HEK293 (cell line): ENCODE data around the gene CLPSL2.

ENCODE experiments used
- EGR2 ChIP-seq: fragments of 450-650 bp; formaldehyde crosslinking; IDR thresholded peaks from 2 replicates; pipeline ENCODE4 v1.5.1; 2016; ENCODE audit warnings: low read depth, missing biosample characterization, missing genetic modification characterization
- KLF9 ChIP-seq: fragments of 450-650 bp; formaldehyde crosslinking; IDR thresholded peaks from 2 replicates; pipeline ENCODE4 v1.5.1; 2016; ENCODE audit warnings: missing biosample characterization, missing genetic modification characterization, low read depth
- OSR2 ChIP-seq: fragments of 450-650 bp; formaldehyde crosslinking; IDR thresholded peaks from 2 replicates; pipeline ENCODE4 v1.5.1; 2016; ENCODE audit warnings: missing biosample characterization, missing genetic modification characterization
- REPIN1 ChIP-seq: fragments of 450-650 bp; formaldehyde crosslinking; IDR thresholded peaks from 2 replicates; pipeline ENCODE4 v1.5.1; 2017; ENCODE audit warnings: missing biosample characterization, missing genetic modification characterization, low read depth
- SALL2 ChIP-seq: fragments of 450-650 bp; formaldehyde crosslinking; IDR thresholded peaks from 2 replicates; pipeline ENCODE4 v1.5.0; 2017; ENCODE audit warnings: missing biosample characterization, mild to moderate bottlenecking, missing genetic modification characterization, borderline replicate concordance
- SCRT1 ChIP-seq: fragments of 450-650 bp; formaldehyde crosslinking; IDR thresholded peaks from 2 replicates; pipeline ENCODE4 v1.5.1; 2016; ENCODE audit warnings: missing biosample characterization, missing genetic modification characterization, borderline replicate concordance
- SP7 ChIP-seq: fragments of 450-650 bp; formaldehyde crosslinking; IDR thresholded peaks from 2 replicates; pipeline ENCODE4 v1.5.1; 2016; ENCODE audit warnings: missing biosample characterization, missing genetic modification characterization
- ZBTB26 ChIP-seq: fragments of 450-650 bp; formaldehyde crosslinking; optimal IDR thresholded peaks from 2 replicates; pipeline ENCODE3; 2016; ENCODE audit warnings: missing biosample characterization, mild to moderate bottlenecking, missing genetic modification characterization
- ZBTB7A ChIP-seq: fragments of 450-650 bp; formaldehyde crosslinking; IDR thresholded peaks from 2 replicates; pipeline ENCODE4 v1.5.1; 2016; ENCODE audit warnings: low read depth, missing biosample characterization, missing genetic modification characterization
- ZNF112 ChIP-seq: fragments of 450-650 bp; formaldehyde crosslinking; IDR thresholded peaks from 2 replicates; pipeline ENCODE4 v1.5.0; 2017; ENCODE audit warnings: missing biosample characterization, missing genetic modification characterization
- ZNF133 ChIP-seq: fragments of 450-650 bp; formaldehyde crosslinking; IDR thresholded peaks from 2 replicates; pipeline ENCODE4 v1.5.1; 2016; ENCODE audit warnings: missing biosample characterization, missing genetic modification characterization
- ZNF138 ChIP-seq: fragments of 450-650 bp; formaldehyde crosslinking; IDR thresholded peaks from 2 replicates; pipeline ENCODE4 v1.5.1; 2016; ENCODE audit warnings: missing biosample characterization, missing genetic modification characterization, borderline replicate concordance
- ZNF202 ChIP-seq: fragments of 450-650 bp; formaldehyde crosslinking; IDR thresholded peaks from 2 replicates; pipeline ENCODE4 v1.5.1; 2016; ENCODE audit warnings: missing biosample characterization, missing genetic modification characterization, borderline replicate concordance
- ZNF214 ChIP-seq: fragments of 450-650 bp; formaldehyde crosslinking; IDR thresholded peaks from 2 replicates; pipeline ENCODE4 v1.5.1; 2017; ENCODE audit warnings: missing biosample characterization, mild to moderate bottlenecking, missing genetic modification characterization, borderline replicate concordance
- ZNF26 ChIP-seq: fragments of 450-650 bp; formaldehyde crosslinking; IDR thresholded peaks from 2 replicates; pipeline ENCODE4 v1.5.1; 2016; ENCODE audit warnings: missing biosample characterization, missing genetic modification characterization
- ZNF366 ChIP-seq: fragments of 450-650 bp; formaldehyde crosslinking; conservative IDR thresholded peaks from 2 replicates; pipeline ENCODE4 v1.5.1; 2016; ENCODE audit warnings: missing biosample characterization, missing genetic modification characterization
- ZNF449 ChIP-seq: fragments of 450-650 bp; formaldehyde crosslinking; IDR thresholded peaks from 2 replicates; pipeline ENCODE4 v1.5.1; 2017; ENCODE audit warnings: missing biosample characterization, mild to moderate bottlenecking, missing genetic modification characterization, moderate library complexity
- ZNF501 ChIP-seq: fragments of 450-650 bp; formaldehyde crosslinking; IDR thresholded peaks from 2 replicates; pipeline ENCODE4 v1.5.1; 2016; ENCODE audit warnings: missing biosample characterization, missing genetic modification characterization
- ZNF585B ChIP-seq: fragments of 450-650 bp; formaldehyde crosslinking; IDR thresholded peaks from 2 replicates; pipeline ENCODE4 v1.5.1; 2016; ENCODE audit warnings: missing biosample characterization, missing genetic modification characterization
- ZNF600 ChIP-seq: fragments of 450-650 bp; formaldehyde crosslinking; IDR thresholded peaks from 2 replicates; pipeline ENCODE4 v1.5.1; 2016; ENCODE audit warnings: missing biosample characterization, missing genetic modification characterization
- ZNF654 ChIP-seq: fragments of 450-650 bp; formaldehyde crosslinking; IDR thresholded peaks from 2 replicates; pipeline ENCODE4 v1.5.1; 2016; ENCODE audit warnings: low read depth, missing biosample characterization, missing genetic modification characterization
- ZNF670 ChIP-seq: fragments of 450-650 bp; formaldehyde crosslinking; IDR thresholded peaks from 2 replicates; pipeline ENCODE4 v1.5.1; 2016; ENCODE audit warnings: missing biosample characterization, missing genetic modification characterization, low read depth
- ZNF76 ChIP-seq: fragments of 450-650 bp; formaldehyde crosslinking; IDR thresholded peaks from 2 replicates; pipeline ENCODE4; 2016; ENCODE audit warnings: low read depth, missing biosample characterization, missing genetic modification characterization, borderline replicate concordance
- TF ChIP-seq, protein P1 (sequence below): fragments of 450-650 bp; formaldehyde crosslinking; IDR thresholded peaks from 2 replicates; pipeline ENCODE4 v1.5.1; 2017; ENCODE audit warnings: missing biosample characterization, missing genetic modification characterization
- TF ChIP-seq, protein P2 (sequence below): fragments of 450-650 bp; formaldehyde crosslinking; IDR thresholded peaks from 2 replicates; pipeline ENCODE4 v1.5.1; 2016; ENCODE audit warnings: missing biosample characterization, missing genetic modification characterization
- TF ChIP-seq, protein P3 (sequence below): fragments of 450-650 bp; formaldehyde crosslinking; IDR thresholded peaks from 2 replicates; pipeline ENCODE4 v1.5.1; 2016; ENCODE audit warnings: missing biosample characterization, missing genetic modification characterization
- TF ChIP-seq, protein P4 (sequence below): fragments of 450-650 bp; IDR thresholded peaks from 2 replicates; pipeline ENCODE4 v1.5.1; 2018; ENCODE audit warnings: missing biosample characterization, missing genetic modification characterization

Gene CLPSL2

DNA sequence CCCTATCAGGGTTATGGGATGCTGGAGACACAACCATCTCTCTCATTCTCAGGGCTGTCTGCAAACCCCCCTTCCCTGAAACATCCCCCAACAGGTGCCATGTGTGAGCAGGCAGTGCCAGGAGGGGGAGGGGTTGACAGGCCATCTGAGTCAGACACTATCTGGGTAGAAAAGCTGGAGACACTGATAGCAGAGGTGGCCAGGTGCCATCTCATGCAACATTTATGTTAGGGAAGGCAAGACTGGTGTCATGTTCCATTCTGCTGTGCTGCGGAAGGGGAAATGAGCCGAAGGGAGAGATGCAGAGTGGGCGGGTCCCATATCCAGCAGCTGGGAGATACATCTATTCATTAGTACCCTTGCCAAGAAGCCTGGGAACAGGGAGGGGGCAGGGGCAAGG is 32.3 kb downstream of the CLPSL2 start (continued):
- TF ChIP-seq, protein P1, sequence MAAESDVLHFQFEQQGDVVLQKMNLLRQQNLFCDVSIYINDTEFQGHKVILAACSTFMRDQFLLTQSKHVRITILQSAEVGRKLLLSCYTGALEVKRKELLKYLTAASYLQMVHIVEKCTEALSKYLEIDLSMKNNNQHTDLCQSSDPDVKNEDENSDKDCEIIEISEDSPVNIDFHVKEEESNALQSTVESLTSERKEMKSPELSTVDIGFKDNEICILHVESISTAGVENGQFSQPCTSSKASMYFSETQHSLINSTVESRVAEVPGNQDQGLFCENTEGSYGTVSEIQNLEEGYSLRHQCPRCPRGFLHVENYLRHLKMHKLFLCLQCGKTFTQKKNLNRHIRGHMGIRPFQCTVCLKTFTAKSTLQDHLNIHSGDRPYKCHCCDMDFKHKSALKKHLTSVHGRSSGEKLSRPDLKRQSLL (tag by site-specific recombination): no peak
- TF ChIP-seq, protein P2, sequence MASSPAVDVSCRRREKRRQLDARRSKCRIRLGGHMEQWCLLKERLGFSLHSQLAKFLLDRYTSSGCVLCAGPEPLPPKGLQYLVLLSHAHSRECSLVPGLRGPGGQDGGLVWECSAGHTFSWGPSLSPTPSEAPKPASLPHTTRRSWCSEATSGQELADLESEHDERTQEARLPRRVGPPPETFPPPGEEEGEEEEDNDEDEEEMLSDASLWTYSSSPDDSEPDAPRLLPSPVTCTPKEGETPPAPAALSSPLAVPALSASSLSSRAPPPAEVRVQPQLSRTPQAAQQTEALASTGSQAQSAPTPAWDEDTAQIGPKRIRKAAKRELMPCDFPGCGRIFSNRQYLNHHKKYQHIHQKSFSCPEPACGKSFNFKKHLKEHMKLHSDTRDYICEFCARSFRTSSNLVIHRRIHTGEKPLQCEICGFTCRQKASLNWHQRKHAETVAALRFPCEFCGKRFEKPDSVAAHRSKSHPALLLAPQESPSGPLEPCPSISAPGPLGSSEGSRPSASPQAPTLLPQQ (tag by site-specific recombination): peak; percentile 67
- no peak for TF ChIP-seq ZNF26
- TF ChIP-seq SALL2 (tag by site-specific recombination): no peak
- TF ChIP-seq ZNF585B (tag by site-specific recombination): no peak
- no peak for TF ChIP-seq ZNF138 (tag by site-specific recombination)
- no peak for TF ChIP-seq ZBTB26 (tag by site-specific recombination)
- TF ChIP-seq ZNF112: no peak
- peak; percentile 24; the same call in 1 of the 2 replicates for TF ChIP-seq KLF9 (tag by site-specific recombination)
- TF ChIP-seq, protein P3, sequence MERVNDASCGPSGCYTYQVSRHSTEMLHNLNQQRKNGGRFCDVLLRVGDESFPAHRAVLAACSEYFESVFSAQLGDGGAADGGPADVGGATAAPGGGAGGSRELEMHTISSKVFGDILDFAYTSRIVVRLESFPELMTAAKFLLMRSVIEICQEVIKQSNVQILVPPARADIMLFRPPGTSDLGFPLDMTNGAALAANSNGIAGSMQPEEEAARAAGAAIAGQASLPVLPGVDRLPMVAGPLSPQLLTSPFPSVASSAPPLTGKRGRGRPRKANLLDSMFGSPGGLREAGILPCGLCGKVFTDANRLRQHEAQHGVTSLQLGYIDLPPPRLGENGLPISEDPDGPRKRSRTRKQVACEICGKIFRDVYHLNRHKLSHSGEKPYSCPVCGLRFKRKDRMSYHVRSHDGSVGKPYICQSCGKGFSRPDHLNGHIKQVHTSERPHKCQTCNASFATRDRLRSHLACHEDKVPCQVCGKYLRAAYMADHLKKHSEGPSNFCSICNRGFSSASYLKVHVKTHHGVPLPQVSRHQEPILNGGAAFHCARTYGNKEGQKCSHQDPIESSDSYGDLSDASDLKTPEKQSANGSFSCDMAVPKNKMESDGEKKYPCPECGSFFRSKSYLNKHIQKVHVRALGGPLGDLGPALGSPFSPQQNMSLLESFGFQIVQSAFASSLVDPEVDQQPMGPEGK (tag by site-specific recombination): no peak
- no peak for TF ChIP-seq ZNF133 (tag by site-specific recombination)
- no peak for TF ChIP-seq OSR2
- TF ChIP-seq ZNF214 (tag by site-specific recombination): no peak
- TF ChIP-seq ZNF654 (tag by site-specific recombination): no peak
- TF ChIP-seq ZNF670 (tag by site-specific recombination): no peak
- TF ChIP-seq SCRT1: no peak
- no peak for TF ChIP-seq ZNF501 (tag by site-specific recombination)
- no peak for TF ChIP-seq ZBTB7A (tag by site-specific recombination)
- no peak for TF ChIP-seq ZNF449
- TF ChIP-seq ZNF202 (tag by site-specific recombination): no peak
- TF ChIP-seq, protein P4, sequence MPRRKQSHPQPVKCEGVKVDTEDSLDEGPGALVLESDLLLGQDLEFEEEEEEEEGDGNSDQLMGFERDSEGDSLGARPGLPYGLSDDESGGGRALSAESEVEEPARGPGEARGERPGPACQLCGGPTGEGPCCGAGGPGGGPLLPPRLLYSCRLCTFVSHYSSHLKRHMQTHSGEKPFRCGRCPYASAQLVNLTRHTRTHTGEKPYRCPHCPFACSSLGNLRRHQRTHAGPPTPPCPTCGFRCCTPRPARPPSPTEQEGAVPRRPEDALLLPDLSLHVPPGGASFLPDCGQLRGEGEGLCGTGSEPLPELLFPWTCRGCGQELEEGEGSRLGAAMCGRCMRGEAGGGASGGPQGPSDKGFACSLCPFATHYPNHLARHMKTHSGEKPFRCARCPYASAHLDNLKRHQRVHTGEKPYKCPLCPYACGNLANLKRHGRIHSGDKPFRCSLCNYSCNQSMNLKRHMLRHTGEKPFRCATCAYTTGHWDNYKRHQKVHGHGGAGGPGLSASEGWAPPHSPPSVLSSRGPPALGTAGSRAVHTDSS (tag by site-specific recombination): no peak
- TF ChIP-seq EGR2 (tag by site-specific recombination): 0 out of 2 replicates have a peak, but pooled peaks have one; percentile 35
- peak; percentile 96 for TF ChIP-seq ZNF600 (tag by site-specific recombination)
- no peak for TF ChIP-seq ZNF366 (tag by site-specific recombination)
- no peak for TF ChIP-seq ZNF76
- TF ChIP-seq SP7 (tag by site-specific recombination): peak; percentile 72
- no peak for TF ChIP-seq REPIN1 (tag by site-specific recombination)
